AG08395 (cell line): ENCODE measurements around the gene PTPRN2.
"Not testable (repeated sequence)": the region's sequence is repeated elsewhere in the genome, so short reads cannot be mapped to it uniquely, and the experiment has no call there.

Experiments
- DNase-seq: peaks from one replicate; pipeline ENCODE4 v3.0.0; 2012; ENCODE audit warnings: mixed read lengths, low spot score

Gene PTPRN2

GRCh38 chr7:157901166-157901565, 686.5 kb downstream of the PTPRN2 start:
- no peak for DNase-seq

- no peak for DNase-seq
Measured at GRCh38 chr7:157900556-157900955, 687.1 kb downstream of the PTPRN2 start.

GRCh38 chr7:157900011-157900410, 687.6 kb downstream of the PTPRN2 start:
- no peak for DNase-seq

- no peak for DNase-seq
Measured at GRCh38 chr7:157898802-157899505, 688.7 kb downstream of the PTPRN2 start.

- no peak for DNase-seq
Measured at GRCh38 chr7:157898261-157898660, 689.4 kb downstream of the PTPRN2 start.

GRCh38 chr7:157897681-157898080, 689.9 kb downstream of the PTPRN2 start:
- no peak for DNase-seq

- DNase-seq, result no peak
Measured at GRCh38 chr7:157896774-157897555, 690.7 kb downstream of the PTPRN2 start.

GRCh38 chr7:157896376-157896675, 691.3 kb downstream of the PTPRN2 start:
- not testable (repeated sequence) for DNase-seq

- DNase-seq, result no peak
Measured at GRCh38 chr7:157895520-157896375, 691.9 kb downstream of the PTPRN2 start.

GRCh38 chr7:157895098-157895497, 692.5 kb downstream of the PTPRN2 start:
- not testable (repeated sequence) for DNase-seq

- DNase-seq, result no peak
Measured at GRCh38 chr7:157893535-157894044, 694.0 kb downstream of the PTPRN2 start.

GRCh38 chr7:157892751-157893523, 694.7 kb downstream of the PTPRN2 start:
- DNase-seq, result no peak

- DNase-seq, result no peak
Measured at GRCh38 chr7:157890921-157891401, 696.7 kb downstream of the PTPRN2 start.

GRCh38 chr7:157889480-157889879, 698.1 kb downstream of the PTPRN2 start:
- DNase-seq, result no peak

GRCh38 chr7:157888579-157888978, 699.0 kb downstream of the PTPRN2 start:
- no peak for DNase-seq

GRCh38 chr7:157887400-157887799, 700.2 kb downstream of the PTPRN2 start:
- DNase-seq, result no peak

GRCh38 chr7:157886711-157887110, 700.9 kb downstream of the PTPRN2 start:
- DNase-seq, result no peak

- no peak for DNase-seq
Measured at GRCh38 chr7:157886266-157886665, 701.4 kb downstream of the PTPRN2 start.

- no peak for DNase-seq
Measured at GRCh38 chr7:157885140-157885539, 702.5 kb downstream of the PTPRN2 start.

- no peak for DNase-seq
Measured at GRCh38 chr7:157884461-157885062, 703.1 kb downstream of the PTPRN2 start.
